CD4-positive, alpha-beta T cell (primary cell): ENCODE data around the gene ZNF775. TPM values are rescaled to one million over a fixed set of nuclear protein-coding genes. Genes with fewer than 3 reads are reported as not detected.

Experiments
- ATAC-seq: fragments of 200-7000 bp; cut with Tn5 transposase; one replicate; pipeline ENCODE4 v1.10.0; 2022; ENCODE audit warnings: mild to moderate bottlenecking; ENCODE audit not compliant: poor library complexity
- CTCF ChIA-PET: fragments of 350-600 bp; sonication (Branson Sonifier 250); formaldehyde crosslinking; loops from one replicate; lab custom pipeline; 2021; ENCODE audit warnings: antibody characterized with exemption, inconsistent platforms; lab: Charles Lee
- POLR2A ChIA-PET: fragments of 350-600 bp; sonication (Branson Sonifier 250); formaldehyde crosslinking; loops from one replicate; lab custom pipeline; 2021; ENCODE audit warnings: antibody characterized with exemption, inconsistent platforms; lab: Charles Lee
- DNase-seq, 14 experiments: peaks; one replicate each; pipeline ENCODE4 v3.0.0-alpha.2; 2013 to 2020; ENCODE audit warnings: mixed read lengths in 2 of 14
- H3K27ac ChIP-seq, 2 donors: one replicate each; pipeline versions ENCODE4 v1.5.1 to v1.7.0; 2013; ENCODE audit warnings: low read length in 2 of 2, low read depth in 1 of 2, mild to moderate bottlenecking in 1 of 2
- H3K27me3 ChIP-seq, 2 experiments: 1 replicate in 1 of 2; 2 replicates in 1 of 2; pipeline versions ENCODE4 v1.6.1 to v1.7.0; 2013; ENCODE audit warnings: low read length in 2 of 2, control low read depth in 1 of 2, mild to moderate bottlenecking in 1 of 2, moderate library complexity in 1 of 2; ENCODE audit not compliant: insufficient read depth in 2 of 2, control insufficient read depth in 1 of 2
- H3K36me3 ChIP-seq: one replicate; pipeline ENCODE4 v1.6.1; 2013; ENCODE audit warnings: low read length, control low read depth; ENCODE audit not compliant: insufficient read depth
- H3K4me1 ChIP-seq: one replicate; pipeline ENCODE4 v1.6.1; 2013; ENCODE audit warnings: low read length, control low read depth; ENCODE audit not compliant: insufficient read depth
- H3K4me3 ChIP-seq: one replicate; pipeline ENCODE4 v1.5.1; 2013; ENCODE audit warnings: mild to moderate bottlenecking, low read length, moderate library complexity
- H3K9me3 ChIP-seq, 2 experiments: 1 replicate in 1 of 2; 2 replicates in 1 of 2; pipeline versions ENCODE4 v1.6.1 to v1.7.0; 2013; ENCODE audit warnings: low read length in 2 of 2, mild to moderate bottlenecking in 2 of 2, control low read depth in 1 of 2, moderate library complexity in 1 of 2; ENCODE audit not compliant: control insufficient read depth in 1 of 2, insufficient read depth in 1 of 2
- H3K27ac Mint-ChIP-seq: one replicate; pipeline ENCODE4 v1.8.0; 2020; ENCODE audit warnings: mixed read lengths
- H3K27me3 Mint-ChIP-seq: one replicate; pipeline ENCODE4 v1.8.0; 2021; ENCODE audit warnings: mixed read lengths
- H3K36me3 Mint-ChIP-seq: one replicate; pipeline ENCODE4 v1.8.0; 2021; ENCODE audit warnings: low read depth, mixed read lengths
- H3K4me1 Mint-ChIP-seq: one replicate; pipeline ENCODE4 v1.8.0; 2021; ENCODE audit warnings: low read depth, mixed read lengths
- H3K4me3 Mint-ChIP-seq: one replicate; pipeline ENCODE4 v1.8.0; 2020; ENCODE audit warnings: mild to moderate bottlenecking, mixed read lengths
- H3K9me3 Mint-ChIP-seq: one replicate; pipeline ENCODE4 v1.8.0; 2020; ENCODE audit warnings: mixed read lengths
- intact Hi-C, 2 experiments: fragments of 100-400 bp; cut with DNase I in 1 of 2; cut with micrococcal nuclease in 1 of 2; formaldehyde crosslinking; loops; one replicate each; pipeline versions ENCODE4 v1.15.1 to v1.9.0; 2023 to 2025; cut with DNase I, micrococcal nuclease
- total RNA-seq, 174 experiments: library from RNA in 2 of 174; stranded (reverse) in 2 of 174; gene quantifications; one replicate each; pipeline ENCODE4 v1.2.3 and lab custom pipeline; 2021 to 2026
- TF ChIP-seq, protein P1 (sequence below): fragments of 200-600 bp; IDR thresholded peaks from one replicate; pipeline ENCODE4 v1.8.0; 2022; ENCODE audit warnings: antibody characterized with exemption, mild to moderate bottlenecking

ZNF775 gene
- total RNA-seq, 2 experiments from 2014 or later = 0.38 to 0.45 TPM

GRCh38 chr7:150361402-150361801 is 17.7 kb upstream of the ZNF775 start:
- H3K9me3 Mint-ChIP-seq = no peaks in the 10 kb centered on the region
- H3K4me1 Mint-ChIP-seq = peaks cover 67% of the 10 kb centered on the region
- H3K27me3 Mint-ChIP-seq = no peaks in the 10 kb centered on the region
- no peaks in the 10 kb centered on the region for H3K36me3 ChIP-seq
- no peaks in the 10 kb centered on the region for H3K9me3 ChIP-seq
- H3K36me3 Mint-ChIP-seq = no peaks in the 10 kb centered on the region
- ATAC-seq = no peak
- H3K27me3 ChIP-seq = no peaks in the 10 kb centered on the region
- no peak overlapping the region for H3K4me3 Mint-ChIP-seq
- intact Hi-C loops = loop anchor here in 1 of 2 experiments (10.0 kb wide), 1 partner anchor 647 kb away; a partner anchor contains a TSS
- no peak overlapping the region for H3K4me3 ChIP-seq
- DNase-seq = no peak
- POLR2A ChIA-PET = interaction anchor here (1.3 kb wide), 1 partner anchor 9 kb away, joined by 4 read pairs; no protein-coding TSS in a partner anchor
- H3K27ac ChIP-seq = no peak overlapping the region
- no peak overlapping the region for H3K27ac Mint-ChIP-seq
- TF ChIP-seq, protein P1, sequence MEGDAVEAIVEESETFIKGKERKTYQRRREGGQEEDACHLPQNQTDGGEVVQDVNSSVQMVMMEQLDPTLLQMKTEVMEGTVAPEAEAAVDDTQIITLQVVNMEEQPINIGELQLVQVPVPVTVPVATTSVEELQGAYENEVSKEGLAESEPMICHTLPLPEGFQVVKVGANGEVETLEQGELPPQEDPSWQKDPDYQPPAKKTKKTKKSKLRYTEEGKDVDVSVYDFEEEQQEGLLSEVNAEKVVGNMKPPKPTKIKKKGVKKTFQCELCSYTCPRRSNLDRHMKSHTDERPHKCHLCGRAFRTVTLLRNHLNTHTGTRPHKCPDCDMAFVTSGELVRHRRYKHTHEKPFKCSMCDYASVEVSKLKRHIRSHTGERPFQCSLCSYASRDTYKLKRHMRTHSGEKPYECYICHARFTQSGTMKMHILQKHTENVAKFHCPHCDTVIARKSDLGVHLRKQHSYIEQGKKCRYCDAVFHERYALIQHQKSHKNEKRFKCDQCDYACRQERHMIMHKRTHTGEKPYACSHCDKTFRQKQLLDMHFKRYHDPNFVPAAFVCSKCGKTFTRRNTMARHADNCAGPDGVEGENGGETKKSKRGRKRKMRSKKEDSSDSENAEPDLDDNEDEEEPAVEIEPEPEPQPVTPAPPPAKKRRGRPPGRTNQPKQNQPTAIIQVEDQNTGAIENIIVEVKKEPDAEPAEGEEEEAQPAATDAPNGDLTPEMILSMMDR = no peak
- peaks cover 42% of the 10 kb centered on the region for H3K4me1 ChIP-seq
- CTCF ChIA-PET = no interaction called here

GRCh38 chr7:150361807-150362621 is 17.1 kb upstream of the ZNF775 start:
- DNase-seq (no peak), ATAC-seq (no peak)
- Histone ChIP-seq H3K27me3 (no peaks in the 10 kb centered on the region), H3K27ac (no peak overlapping the region), H3K9me3 (no peaks in the 10 kb centered on the region), H3K4me1 (peaks cover 43% of the 10 kb centered on the region), H3K36me3 (no peaks in the 10 kb centered on the region), H3K4me3 (no peak overlapping the region)
- CTCF ChIA-PET = no interaction called here
- TF ChIP-seq, protein P1 = no peak
- Mint-ChIP-seq H3K9me3 (no peaks in the 10 kb centered on the region), H3K4me3 (no peak overlapping the region), H3K4me1 (peaks cover 64% of the 10 kb centered on the region), H3K27ac (no peak overlapping the region), H3K27me3 (no peaks in the 10 kb centered on the region), H3K36me3 (no peaks in the 10 kb centered on the region)
- POLR2A ChIA-PET = interaction anchor here (1.3 kb wide), 1 partner anchor 8 kb away, joined by 4 read pairs; no protein-coding TSS in a partner anchor
- intact Hi-C loops = loop anchor here in 1 of 2 experiments (10.0 kb wide), 1 partner anchor 647 kb away; a partner anchor contains a TSS

DNA sequence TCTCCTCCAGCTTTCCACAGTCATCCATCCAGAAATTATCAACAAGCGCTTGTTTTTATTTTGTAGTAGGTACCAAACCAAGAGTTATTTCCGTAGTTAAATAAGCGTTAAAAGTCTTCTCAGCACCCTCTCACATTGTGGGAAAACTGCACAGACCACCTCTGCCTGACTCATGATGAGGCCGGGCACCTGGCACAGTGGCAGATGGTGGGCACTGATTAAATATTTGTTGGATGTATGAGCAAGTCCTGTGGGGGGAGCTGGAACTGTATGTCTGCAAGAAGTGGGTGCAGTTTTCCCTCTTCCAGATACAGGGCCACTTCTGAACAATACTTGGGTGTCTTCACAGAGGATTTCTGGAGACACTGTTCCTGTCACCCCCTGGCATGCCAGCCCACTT is 15.8 kb upstream of the ZNF775 start:
- Mint-ChIP-seq H3K27ac (no peak overlapping the region), H3K36me3 (peaks cover 4% of the 10 kb centered on the region), H3K4me1 (peaks cover 61% of the 10 kb centered on the region), H3K9me3 (no peaks in the 10 kb centered on the region), H3K27me3 (no peaks in the 10 kb centered on the region), H3K4me3 (no peak overlapping the region)
- POLR2A ChIA-PET = no interaction called here
- no peak for ATAC-seq
- TF ChIP-seq, protein P1 = no peak
- CTCF ChIA-PET = no interaction called here
- Histone ChIP-seq H3K4me3 (no peak overlapping the region), H3K27ac (no peak overlapping the region), H3K27me3 (no peaks in the 10 kb centered on the region), H3K4me1 (peaks cover 35% of the 10 kb centered on the region), H3K36me3 (no peaks in the 10 kb centered on the region), H3K9me3 (no peaks in the 10 kb centered on the region)
- intact Hi-C loops = loop anchor here in 1 of 2 experiments (10.0 kb wide), 1 partner anchor 649 kb away; a partner anchor contains a TSS
- no peak for DNase-seq
